Measurements from ENCODE around the gene TNXB.

The TNXB gene

DNA sequence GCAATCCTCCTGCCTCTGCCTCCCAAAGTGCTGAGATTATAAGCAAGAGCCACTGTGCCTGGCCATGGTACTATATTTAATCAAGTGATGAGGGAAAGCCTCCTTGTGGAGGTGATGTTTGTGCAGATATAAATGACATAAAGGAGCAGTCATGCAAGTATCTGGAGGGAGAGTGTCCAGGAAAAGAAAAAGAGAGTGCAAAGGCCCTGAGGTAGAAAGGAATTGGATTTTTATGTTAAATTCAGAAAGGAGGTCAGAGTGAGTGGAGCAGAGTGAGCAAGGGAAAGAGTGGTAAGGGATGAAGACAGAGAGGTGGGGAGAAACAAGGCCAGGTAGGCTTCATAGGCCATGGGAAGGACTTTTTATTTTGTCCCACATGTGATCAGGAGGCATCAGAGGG, 28.3 kb upstream of the TNXB start:
- DNase-seq: no peak

DNA sequence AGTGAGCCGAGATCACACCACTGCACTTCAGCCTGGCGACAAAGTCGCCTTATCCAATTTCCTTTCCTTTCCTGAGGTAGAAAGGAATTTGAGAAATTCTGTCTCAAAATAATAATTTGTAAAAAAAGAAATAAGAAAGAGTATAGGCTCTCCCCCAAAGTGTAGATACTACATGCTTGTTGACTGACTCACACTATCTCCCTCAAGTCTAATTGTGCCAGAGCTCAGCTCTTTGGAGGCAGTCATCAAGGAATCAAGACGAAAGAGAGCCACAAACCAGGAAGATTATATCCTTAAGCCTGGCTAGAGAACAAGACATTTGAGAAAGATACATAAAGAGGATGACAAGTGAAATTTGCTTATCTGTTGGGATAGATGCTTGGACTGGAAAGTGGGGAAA, 24.6 kb upstream of the TNXB start:
- no peak for DNase-seq

DNA sequence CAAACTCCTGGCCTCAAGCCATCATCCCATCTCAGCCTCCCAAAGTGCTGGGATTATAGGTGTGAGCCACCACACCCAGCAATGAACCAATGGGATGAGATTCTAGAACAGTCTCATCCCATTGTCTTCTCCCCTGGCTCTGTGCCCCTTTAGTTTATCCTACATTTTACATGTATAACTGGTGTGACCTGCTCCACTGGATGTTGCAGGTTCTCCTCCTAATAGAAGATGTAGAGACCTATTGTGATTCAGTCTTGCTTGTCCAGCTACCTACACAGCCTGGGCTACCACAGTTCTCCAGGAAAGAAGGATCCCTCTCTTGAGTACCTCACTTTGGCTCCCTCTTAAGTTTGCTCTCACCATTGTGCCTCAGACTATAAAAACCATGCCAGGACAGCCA, 23.0 kb upstream of the TNXB start:
- no peak for DNase-seq

DNA sequence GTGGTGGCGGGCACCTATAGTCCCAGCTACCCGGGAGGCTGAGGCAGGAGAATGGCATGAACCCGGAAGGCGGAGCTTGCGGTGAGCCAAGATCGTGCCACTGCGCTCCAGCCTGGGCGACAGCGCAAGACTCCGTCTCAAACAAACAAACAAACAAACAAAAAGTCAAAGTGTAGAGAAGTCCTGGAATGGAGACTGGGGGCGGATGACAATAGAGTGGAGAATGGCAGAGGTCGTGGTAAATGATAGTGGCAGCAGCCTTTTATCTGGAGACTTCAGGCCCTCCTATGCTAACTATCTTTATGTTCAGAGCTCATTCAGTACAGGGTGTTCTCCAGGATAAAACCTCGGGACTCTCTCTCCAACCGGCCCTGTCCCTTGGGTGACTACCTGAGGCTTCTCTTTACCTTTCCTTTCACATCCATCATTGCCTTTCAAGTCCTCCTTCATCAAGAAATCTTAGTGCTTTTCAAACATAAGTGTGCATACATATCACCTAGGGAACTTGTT, 22.4 kb upstream of the TNXB start:
- no peak for DNase-seq

GRCh38 chr6:32129297-32130088, 20.4 kb upstream of the TNXB start:
- peak; percentile 58 for DNase-seq

- no peak for DNase-seq
Measured at GRCh38 chr6:32128751-32129296, 19.7 kb upstream of the TNXB start.

GRCh38 chr6:32127717-32128592, 18.8 kb upstream of the TNXB start, which contains the start of gene ATF6B:
Gene ATF6B, minus strand, starts transcription at chr6:32128246. Its CDS starts 39 bp downstream, at chr6:32128207.
- DNase-seq: peak; percentile 100

DNA sequence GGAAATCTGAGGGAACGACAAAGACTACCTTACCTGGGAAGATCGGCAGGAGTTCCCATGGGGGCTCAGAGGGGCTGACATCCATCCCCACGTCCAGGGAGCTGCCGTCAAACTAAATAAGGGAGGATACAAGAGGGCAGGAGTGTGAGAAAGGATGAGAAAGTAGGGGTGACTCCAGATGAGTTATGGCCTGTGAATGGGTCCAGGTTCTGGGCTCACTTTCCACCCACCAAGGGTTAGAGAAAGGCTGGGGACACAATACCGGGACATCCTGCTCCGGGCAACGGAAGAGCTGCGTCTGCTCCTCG, 18.2 kb upstream of the TNXB start:
- no peak for DNase-seq

DNA sequence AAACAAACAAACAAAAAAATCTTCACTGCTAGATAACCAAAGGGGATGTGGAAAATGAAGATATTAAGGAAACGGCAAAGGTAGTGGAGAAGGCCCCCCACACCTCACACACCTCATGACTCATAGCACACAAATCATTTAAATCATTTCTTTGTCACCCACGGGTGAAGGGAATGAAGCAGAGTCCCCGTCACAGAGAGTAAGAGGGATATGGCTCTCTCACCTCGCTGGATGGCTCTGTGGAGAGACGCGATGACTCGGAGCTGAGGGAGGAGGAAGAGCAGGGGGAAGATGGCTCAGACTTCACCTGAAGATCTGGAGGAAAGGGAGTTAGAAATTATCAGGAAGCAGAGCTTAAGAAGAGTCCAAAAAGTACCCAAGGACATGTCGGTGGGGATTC, 17.7 kb upstream of the TNXB start:
- no peak for DNase-seq

GRCh38 chr6:32123681-32124080, 14.5 kb upstream of the TNXB start:
- no peak for DNase-seq

DNA sequence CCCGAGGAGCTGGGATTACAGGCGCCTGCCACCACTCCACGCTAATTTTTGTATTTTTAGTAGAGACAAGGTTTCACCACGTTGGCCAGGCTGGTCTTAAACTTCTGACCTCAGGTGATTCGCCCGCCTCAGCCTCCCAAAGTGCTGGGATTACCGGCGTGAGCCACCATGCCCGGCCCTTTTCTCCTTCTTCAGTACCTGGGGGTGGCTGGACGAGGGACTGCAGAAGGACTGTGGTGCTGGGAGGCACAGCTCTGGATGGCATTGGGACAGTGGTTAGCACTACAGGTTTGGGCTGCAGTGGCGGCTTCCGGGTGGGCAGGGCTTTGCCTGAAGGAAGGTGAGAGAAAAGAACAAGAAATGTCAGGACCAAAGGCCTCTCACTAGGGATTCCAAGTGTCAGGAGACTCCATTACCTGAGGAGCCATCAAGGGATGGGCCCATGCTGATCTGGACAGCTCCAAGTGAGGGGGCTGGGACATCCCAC, 11.5 kb upstream of the TNXB start:
- DNase-seq: no peak

DNA sequence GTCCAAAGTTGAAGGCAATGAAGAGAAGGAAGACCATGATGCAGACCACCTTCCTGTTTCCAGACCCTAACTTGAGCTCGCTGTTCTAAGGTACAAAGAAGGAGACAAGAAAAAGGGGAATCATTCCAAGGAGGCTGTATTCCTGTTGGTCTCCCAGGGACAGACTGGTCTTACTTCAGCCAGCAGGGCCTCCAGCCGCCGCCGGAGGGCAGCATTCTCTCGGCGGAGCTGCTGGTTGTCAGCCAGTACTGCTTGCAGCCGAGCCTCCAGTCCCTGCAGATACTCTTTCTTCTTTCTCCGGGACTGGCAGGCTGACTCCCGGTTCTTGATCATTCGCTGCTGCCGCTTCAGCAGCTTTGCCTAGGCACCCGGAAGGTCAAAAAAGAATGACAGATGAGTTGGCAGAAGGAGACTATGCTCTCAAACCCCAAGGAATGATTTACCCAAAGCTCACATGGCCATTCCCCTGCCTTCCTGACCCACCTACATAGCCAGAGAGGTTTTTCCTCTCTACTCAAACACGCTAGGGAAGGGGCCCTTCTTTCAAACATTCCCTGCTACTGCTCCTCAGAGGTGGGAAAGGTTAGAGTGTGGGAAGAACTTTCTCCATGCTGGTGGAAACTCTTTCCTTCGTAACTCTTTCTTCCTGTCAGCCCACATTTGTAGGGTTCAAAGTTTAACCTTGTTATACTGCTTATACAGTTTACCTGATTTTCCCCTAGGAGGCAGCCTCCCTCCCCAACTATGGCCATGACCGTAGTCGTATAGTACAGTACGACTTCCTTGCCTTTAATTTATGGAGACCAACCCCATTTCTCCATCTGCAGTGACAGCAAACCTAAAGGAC, 9.9 kb upstream of the TNXB start:
- DNase-seq: peak; percentile 87

DNA sequence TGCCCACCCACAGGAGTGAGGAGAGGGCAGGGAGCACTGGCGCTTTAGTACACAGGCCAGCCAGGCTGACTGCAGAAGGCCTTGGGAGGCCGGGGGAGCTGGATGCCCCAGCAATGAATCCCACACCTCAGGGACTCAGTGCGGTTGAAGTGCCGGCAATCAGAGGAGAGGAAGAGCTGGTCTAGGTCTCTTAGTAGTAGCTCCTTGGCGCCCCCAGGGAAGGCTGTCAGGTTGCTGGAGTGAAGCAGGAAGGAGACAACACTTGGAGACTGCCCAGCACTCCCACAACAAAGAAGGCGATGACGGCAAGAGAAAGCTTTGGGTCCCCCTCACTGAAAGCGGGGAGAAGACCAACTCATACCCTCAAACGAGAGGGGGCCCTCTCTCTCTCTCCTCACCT, 8.3 kb upstream of the TNXB start:
- DNase-seq: no peak

DNA sequence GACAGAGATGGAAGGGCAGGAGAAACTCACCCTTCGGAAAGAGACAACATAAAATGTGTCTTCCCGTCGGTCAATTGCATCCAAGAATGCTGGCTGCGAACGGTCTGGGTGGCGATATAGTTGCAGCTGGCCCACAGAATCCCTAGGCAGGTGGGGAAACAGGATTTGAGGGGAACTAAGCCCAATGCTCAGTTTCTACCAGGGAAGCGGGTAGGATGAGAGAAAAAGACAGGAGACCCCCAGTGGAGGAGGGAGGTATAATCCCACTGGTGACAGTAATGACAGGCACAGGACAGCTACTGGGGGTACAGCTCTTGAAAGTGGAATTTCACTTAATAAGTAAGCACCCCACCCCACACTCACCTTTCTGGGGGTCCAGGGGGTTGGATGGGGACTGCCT, 7.5 kb upstream of the TNXB start:
- peak; percentile 76 for DNase-seq

DNA sequence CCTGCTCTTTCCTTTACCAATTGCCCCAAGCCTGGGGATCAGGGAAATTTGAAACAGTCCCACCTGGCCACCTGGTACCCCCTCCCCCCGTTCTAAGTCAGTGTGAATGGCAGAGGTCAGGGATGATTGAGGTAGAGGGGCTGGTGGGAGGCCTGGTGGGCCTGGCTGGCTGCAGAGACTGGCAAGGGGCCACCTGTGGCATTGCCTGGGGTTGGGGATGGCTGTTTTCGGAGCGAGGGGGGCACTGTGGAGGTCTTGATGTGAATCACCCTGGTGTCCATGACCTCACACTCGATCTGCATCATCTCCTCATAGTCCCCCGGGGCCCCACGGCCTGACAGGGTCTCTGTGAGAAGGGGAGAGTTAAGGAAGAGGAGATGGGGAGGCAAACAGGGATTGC, 6.5 kb upstream of the TNXB start:
- no peak for DNase-seq

DNA sequence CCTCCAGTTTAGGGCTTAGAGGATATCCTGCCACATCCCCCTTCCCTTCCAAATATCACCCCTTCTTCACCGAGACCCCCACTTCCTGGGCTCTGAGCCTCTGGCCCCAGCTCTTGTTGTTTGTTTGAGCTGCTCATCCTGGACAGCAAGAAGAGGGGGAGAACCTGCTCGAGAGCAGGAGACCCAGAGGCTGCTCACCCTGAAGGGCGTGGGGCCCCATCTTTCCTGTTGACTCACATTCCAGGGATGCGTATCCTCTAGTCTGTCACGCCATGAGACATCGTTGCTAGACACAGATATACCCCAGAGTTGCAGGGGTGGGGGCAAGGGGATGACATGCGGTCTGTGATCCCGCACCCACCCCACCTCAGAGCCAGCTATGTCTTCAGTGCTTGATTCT, 5.7 kb upstream of the TNXB start:
- DNase-seq: no peak

DNA sequence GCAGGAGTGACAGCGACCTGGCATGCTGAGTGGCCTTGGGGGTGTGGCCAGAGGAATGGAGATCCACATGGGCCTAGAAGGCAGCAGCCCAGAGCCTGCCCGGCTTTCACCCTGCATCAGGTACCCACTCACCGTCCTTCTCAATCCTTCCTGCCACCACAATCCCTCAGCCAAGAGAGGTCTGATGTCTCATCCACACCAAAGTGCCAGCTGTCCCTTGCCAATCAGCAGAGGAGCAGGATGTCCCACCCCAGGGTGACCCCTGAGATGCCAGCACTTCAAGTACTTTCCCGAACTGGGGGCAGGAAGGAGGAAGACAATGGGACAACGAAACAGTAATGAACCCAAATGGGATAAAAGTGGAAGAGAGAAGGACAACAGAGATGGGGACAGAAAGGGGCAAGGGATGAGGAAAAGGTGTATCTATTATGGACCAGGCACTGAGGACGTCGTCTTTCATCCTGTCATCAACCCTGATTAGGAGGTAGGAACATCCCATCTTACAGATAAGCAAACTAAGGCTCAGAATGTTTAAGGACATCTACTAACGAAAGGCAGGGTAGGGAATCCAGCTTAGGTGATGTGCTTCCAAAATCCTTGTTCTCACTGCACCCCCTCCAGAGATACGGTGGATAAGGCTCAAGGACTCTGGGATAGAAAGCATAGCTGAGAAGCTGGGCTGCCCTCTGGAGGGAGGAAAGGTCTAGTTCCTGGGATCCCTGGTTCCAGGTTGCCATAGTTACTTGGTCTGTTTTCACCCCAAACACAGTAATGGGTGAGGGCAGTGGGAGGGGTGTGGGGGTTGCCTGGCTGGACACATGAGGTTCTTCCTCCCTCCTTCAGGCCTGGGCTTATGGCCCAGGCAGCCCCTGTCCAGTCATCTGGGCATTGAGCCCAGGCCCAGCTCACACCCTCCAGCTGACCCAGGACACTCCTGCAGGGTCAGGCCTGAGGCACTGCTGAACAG, 4.5 kb upstream of the TNXB start:
- peak; percentile 32 for DNase-seq

- DNase-seq: no peak
Measured at GRCh38 chr6:32112431-32112980, 3.4 kb upstream of the TNXB start.

DNA sequence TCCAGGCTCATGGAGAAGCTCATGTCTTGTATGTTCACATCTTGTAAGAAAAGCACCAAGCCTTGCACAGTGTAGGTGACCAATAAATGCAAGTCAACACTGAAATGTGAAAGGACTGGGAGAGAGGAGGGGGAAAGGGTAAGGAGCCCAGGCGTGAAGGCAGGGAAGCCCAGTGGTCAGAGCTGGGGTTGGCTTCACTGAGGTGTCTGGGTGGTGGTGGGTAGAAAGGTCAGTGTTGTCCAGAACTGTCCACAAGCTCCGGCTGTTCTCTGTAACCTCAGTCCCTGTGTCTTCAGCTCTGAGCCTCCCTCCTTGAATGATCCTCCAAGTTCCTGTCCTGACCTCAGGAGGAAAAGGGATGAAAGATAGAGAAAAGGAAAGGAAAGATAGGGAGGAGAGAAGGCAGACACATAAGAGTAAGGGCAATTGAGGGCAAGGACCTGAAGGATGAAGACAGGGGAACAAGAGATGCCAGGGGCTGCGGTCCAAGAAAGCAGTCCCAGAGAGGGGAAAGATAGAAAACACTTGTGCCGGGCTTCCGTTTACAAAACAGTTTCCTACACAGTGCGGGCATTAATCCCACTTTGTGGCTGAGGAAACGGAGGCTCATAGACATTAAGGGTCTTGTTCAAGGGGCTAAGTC, 2.4 kb upstream of the TNXB start:
- DNase-seq: no peak

- no peak for DNase-seq
Measured at GRCh38 chr6:32110632-32111031, 1.5 kb upstream of the TNXB start.

DNA sequence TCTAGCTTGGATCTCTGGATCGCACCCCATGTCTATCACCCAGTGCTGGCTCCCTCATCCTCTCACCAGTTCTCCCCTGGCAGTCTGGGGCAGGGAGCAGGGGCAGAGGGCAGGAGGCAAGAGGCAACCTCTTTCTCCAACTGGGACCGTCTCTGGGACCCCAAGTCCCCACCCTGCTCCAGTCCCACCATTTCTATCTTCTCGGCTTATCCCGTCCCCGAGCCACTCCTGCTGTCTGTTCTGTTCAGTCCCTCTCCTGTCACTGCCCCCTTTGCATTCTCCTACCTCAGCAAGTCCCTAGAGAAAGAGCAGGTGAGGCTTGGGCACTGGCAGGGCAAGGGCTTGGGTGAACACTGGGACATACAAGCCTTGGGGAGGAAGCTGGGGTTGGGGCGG, 625 bp upstream of the TNXB start:
- DNase-seq: no peak

All from NCI-H82 (cell line).